HepG2 (cell line): ENCODE data around the gene ESRP2. TPM values are rescaled to one million over a fixed set of nuclear protein-coding genes. Genes with fewer than 3 reads are reported as not detected.
A peak's percentile ranks its signal among the peaks of the same experiment; 100 is the strongest.

Source experiments
- ATF6 ChIP-seq: sonication (generic); formaldehyde crosslinking; conservative IDR thresholded peaks from 2 replicates; pipeline ENCODE4 v1.4.0; 2020; ENCODE audit warnings: missing genetic modification reagents
- DPF2 ChIP-seq: sonication (generic); formaldehyde crosslinking; IDR thresholded peaks from 2 replicates; pipeline ENCODE4 v1.4.0; 2020; ENCODE audit warnings: mild to moderate bottlenecking, low read depth, missing genetic modification reagents, borderline replicate concordance
- MAF1 ChIP-seq: sonication (generic); formaldehyde crosslinking; IDR thresholded peaks from 2 replicates; pipeline ENCODE4 v1.5.0; 2020; ENCODE audit warnings: missing genetic modification reagents, borderline replicate concordance
- SKIL ChIP-seq: sonication (generic); formaldehyde crosslinking; IDR thresholded peaks from 2 replicates; pipeline ENCODE4 v1.8.0; 2022; ENCODE audit warnings: missing genetic modification reagents, mild to moderate bottlenecking, moderate library complexity, borderline replicate concordance
- TRAFD1 ChIP-seq: sonication (generic); formaldehyde crosslinking; IDR thresholded peaks from 2 replicates; pipeline ENCODE4 v1.5.1; 2020; ENCODE audit warnings: missing genetic modification reagents, mild to moderate bottlenecking, borderline replicate concordance
- ZFY ChIP-seq: sonication (generic); formaldehyde crosslinking; IDR thresholded peaks from 2 replicates; pipeline ENCODE4 v1.4.0; 2020; ENCODE audit warnings: missing genetic modification reagents
- ZNF18 ChIP-seq: sonication (generic); formaldehyde crosslinking; IDR thresholded peaks from 2 replicates; pipeline ENCODE4 v1.8.0; 2022; ENCODE audit warnings: mild to moderate bottlenecking, missing genetic modification reagents; ENCODE audit not compliant: insufficient replicate concordance
- ZNF407 ChIP-seq: sonication (generic); formaldehyde crosslinking; IDR thresholded peaks from one replicate; pipeline ENCODE4 v1.5.1; 2020; ENCODE audit warnings: mild to moderate bottlenecking, missing genetic modification reagents; ENCODE audit errors: not compliant biosample characterization
- polyA plus RNA-seq, 8 experiments: library from polyadenylated mRNA; depleted of rRNA in 3 of 8; stranded (reverse) in 7 of 8; unstranded in 1 of 8; fragments of >200 nt; fragmentation: Illumina TruSeq in 4 of 8; extraction: Trizol in 4 of 8; gene quantifications; 2 replicates each; pipeline versions ENCODE4 v1.2.1 to v1.2.3, GENCODE V29; 2011 to 2016; ENCODE audit warnings: low read depth in 4 of 8, missing spikeins in 1 of 8, mixed read lengths in 1 of 8; ENCODE audit not compliant: insufficient read depth in 1 of 8
- total RNA-seq, 5 experiments: library from RNA; depleted of rRNA; stranded (reverse); fragments of >200 nt; fragmentation: Illumina TruSeq; extraction: Trizol; gene quantifications; 2 replicates each; pipeline ENCODE4 v1.2.3, GENCODE V29; 2016; ENCODE audit warnings: low read depth in 1 of 5

ESRP2 gene
- total and polyA plus RNA-seq, 2 of the 13 experiments (the other 11 are each of a cell fraction or from before 2014, with no cell fraction given): 21.1 to 32.4 TPM

GRCh38 chr16:68244903-68245853 is 9.3 kb upstream of the ESRP2 start, which contains the start of gene PLA2G15 (continued):
- TF ChIP-seq SKIL: 0 out of 2 replicates have a peak, but pooled peaks have one; percentile 31
- TF ChIP-seq ZNF407 (CRISPR knock-in tag): peak; percentile 28
- TF ChIP-seq ZNF18: peak; percentile 68
- no peak for TF ChIP-seq DPF2 (CRISPR knock-in tag)
- no peak for TF ChIP-seq ATF6
- peak; percentile 80 for TF ChIP-seq ZFY (CRISPR knock-in tag)
- TF ChIP-seq TRAFD1 (CRISPR knock-in tag): no peak
- TF ChIP-seq MAF1: peak; percentile 60; the same call in 1 of the 2 replicates
